Right lobe of liver (tissue), 4 donors: ENCODE data around the gene NDE1.

Source experiments
- CTCF ChIP-seq, 4 donors: fragments of 200-600 bp in 3 of 4; fragments of 450-650 bp in 1 of 4; IDR thresholded peaks; one replicate each; pipeline versions ENCODE4 v1.5.1 to v1.8.0; 2016 to 2022; ENCODE audit warnings: antibody characterized with exemption in 4 of 4, mild to moderate bottlenecking in 2 of 4
- POLR2A ChIP-seq: fragments of 450-650 bp; IDR thresholded peaks from one replicate; pipeline ENCODE4 v1.6.1; 2017; ENCODE audit warnings: antibody characterized with exemption, mild to moderate bottlenecking
- donor health status: DM: no; HTN: no; CAD: no.
- donor health status: DM: no; HTN: no; CAD: no.
- donor health status: DM: no; HTN: yes; CAD: no.

DNA sequence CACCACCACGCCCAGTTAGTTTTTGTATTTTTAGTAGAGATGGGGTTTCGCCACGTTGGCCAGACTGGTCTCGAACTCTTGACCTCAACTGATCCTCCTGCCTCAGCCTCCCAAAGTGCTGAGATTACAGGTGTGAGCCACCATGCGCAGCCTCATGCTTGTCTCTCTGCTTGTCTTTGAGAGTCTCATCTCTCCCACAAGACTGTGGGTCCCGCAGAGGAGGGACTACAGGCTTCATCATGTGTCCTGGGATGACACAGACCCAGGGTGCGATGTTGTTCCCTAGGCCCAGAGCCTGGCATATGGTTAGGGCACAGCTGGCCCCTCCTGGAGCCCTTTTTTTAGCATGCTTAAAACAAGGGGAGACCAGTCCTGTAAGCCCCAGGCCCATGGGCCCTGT lies 101.9 kb downstream of the NDE1 start:
- TF ChIP-seq CTCF (IDR thresholded peaks at IDR 0.05) (no peak), POLR2A (no peak)
